Heart right ventricle (tissue), 16 donors: ENCODE measurements around the gene CHRNA1. TPM values are rescaled to one million over a fixed set of nuclear protein-coding genes. Genes with fewer than 3 reads are reported as not detected.

Experiments used
- ATAC-seq, 8 donors: fragments of 200-7000 bp; cut with Tn5 transposase; one replicate each; pipeline ENCODE4 v1.9.1; 2020; ENCODE audit warnings: mild to moderate bottlenecking in 8 of 8, moderate library complexity in 8 of 8, moderate number of reproducible peaks in 1 of 8
- DNase-seq, 2 donors: peaks; one replicate each; pipeline ENCODE4 v3.0.0-alpha.2; 2020
- H3K27ac ChIP-seq, 10 donors: fragments of 200-600 bp; sonication (generic) in 2 of 10; one replicate each; pipeline versions ENCODE4 v1.5.0 to v1.8.0; 2020 to 2022; ENCODE audit warnings: mild to moderate bottlenecking in 3 of 10
- H3K27me3 ChIP-seq, 7 donors: fragments of 200-600 bp; one replicate each; pipeline ENCODE4 v1.8.0; 2021 to 2022; ENCODE audit warnings: mild to moderate bottlenecking in 2 of 7
- H3K36me3 ChIP-seq, 9 donors: fragments of 200-600 bp; sonication (generic) in 1 of 9; one replicate each; pipeline versions ENCODE4 v1.5.0 to v1.8.0; 2020 to 2022; ENCODE audit warnings: mild to moderate bottlenecking in 2 of 9
- H3K4me1 ChIP-seq, 9 donors: fragments of 200-600 bp; sonication (generic) in 1 of 9; one replicate each; pipeline versions ENCODE4 v1.5.0 to v1.8.0; 2020 to 2022; ENCODE audit warnings: mild to moderate bottlenecking in 4 of 9
- H3K4me3 ChIP-seq, 10 donors: fragments of 200-600 bp; sonication (generic) in 2 of 10; one replicate each; pipeline versions ENCODE4 v1.5.0 to v1.8.0; 2020 to 2022; ENCODE audit warnings: mild to moderate bottlenecking in 7 of 10, moderate library complexity in 2 of 10
- H3K9me3 ChIP-seq, 11 donors: fragments of 200-600 bp in 10 of 11; sonication (generic) in 2 of 11; one replicate each; pipeline versions ENCODE4 v1.5.0 to v1.8.0; 2013 to 2022; ENCODE audit warnings: mild to moderate bottlenecking in 2 of 11, control low read depth in 1 of 11, moderate library complexity in 1 of 11
- CTCF ChIP-seq, 9 donors: fragments of 200-600 bp; sonication (generic) in 2 of 9; IDR thresholded peaks; one replicate each; pipeline versions ENCODE4 v1.5.0 to v1.8.0; 2021 to 2022; ENCODE audit warnings: antibody characterized with exemption in 9 of 9, mild to moderate bottlenecking in 5 of 9, moderate library complexity in 1 of 9
- WGBS, 2 donors: extraction: QIAGEN DNeasy Blood & Tissue Kit; methylation state at CpG; one replicate each; pipeline ENCODE4 v1.1.7; 2013; ENCODE audit warnings: inconsistent platforms in 1 of 2; 5-methylcytosine and 5-hydroxymethylcytosine counted together
- intact Hi-C, 10 donors: fragments of 100-400 bp; cut with DNase I; formaldehyde crosslinking; loops; one replicate each; pipeline versions ENCODE4 v1.11.1 to v1.14.2; 2022
- polyA plus RNA-seq, 2 donors: library from polyadenylated mRNA; stranded (reverse); fragments of 200-250 nt; gene quantifications; one replicate each; pipeline ENCODE4 v1.2.3, GENCODE V29; 2013
- total RNA-seq, 10 donors: library from RNA; stranded (reverse); fragmentation: NEBNext Ultra II Directional in 3 of 10; extraction: Animal tissue kit (Norgen Biotek cat#: 25700) in 3 of 10; gene quantifications; one replicate each; pipeline versions ENCODE4 v1.2.1 to v1.2.4, GENCODE V29; 2021 to 2023
- donor health status: Arrhythmogenic right ventricular cardiomyopathy.
- donor health status: ischemic (EF 13 %, LVEDD 7.1; RV severe dilation, severe dysfunction).
- donor health status: healthy with polysubstance abuse.
- donor health status: DM: no; HTN: yes; CAD: no.
- donor health status: DM: no; HTN: no; CAD: no.
- donor health status: ischemic (EF 25% LVEDD 6.9; RV normal size, moderate dysfunction).
- donor health status: ischemic (EF 25% LVEDD 5.7; RV mildly dilated, moderate dysfunction).
- donor health status: healthy.
- donor health status: DM: yes; HTN: yes; CAD: no.
- donor health status: Ischemic cardiomyopathy.
- donor health status: ischemic (EF 35%, LVEDD 5.7; RV mildly dilated, moderate dysfunction).
- donor health status: nonischemic (EF 11% LVEDD 7.7; RV severe dilation, severe dysfunction).
- donor health status: DM: yes; HTN: yes; CAD: no.
- donor health status: PGD.
- donor health status: ischemic (EF 29% LVEDD 5.4; RV normal size, mild dysfunction).
- donor health status: nonischemic (EF 23%, LVEDD 6.1; RV moderate dilation, normal function).

CHRNA1 gene
- total and polyA plus RNA-seq, 12 donors: 0.07 to 1.3 (median 0.50) TPM; not detected in 5

GRCh38 chr2:174776223-174776622 lies 12.0 kb upstream of the CHRNA1 start:
- no peaks in the 10 kb centered on the region for H3K9me3 ChIP-seq
- no peak overlapping the region for H3K27ac ChIP-seq
- 80 to 82% methylated on average over 6 of the region's 6 CpGs for WGBS, 2 donors
- no peak for DNase-seq
- H3K36me3 ChIP-seq: no peaks in the 10 kb centered on the region
- intact Hi-C loops: loop anchor here in 1 of 10 donors (10.0 kb wide), 1 partner anchor 109 kb away; no protein-coding TSS in a partner anchor
- H3K4me1 ChIP-seq: peaks cover 0 to 44% (median 9%) of the 10 kb centered on the region in 9 donors
- no peaks in the 10 kb centered on the region for H3K27me3 ChIP-seq
- peak in 1 of 9 donors; percentile 21 for TF ChIP-seq CTCF (IDR thresholded peaks at IDR 0.05)
- ATAC-seq: no peak
- no peak overlapping the region for H3K4me3 ChIP-seq

- no peaks in the 10 kb centered on the region for H3K9me3 ChIP-seq
- no peaks in the 10 kb centered on the region for H3K36me3 ChIP-seq
- peaks cover 0 to 44% (median 9%) of the 10 kb centered on the region in 9 donors for H3K4me1 ChIP-seq
- WGBS, 2 donors: 66 to 68% methylated on average over 5 of the region's 5 CpGs
- no peak overlapping the region for H3K27ac ChIP-seq
- no peak for DNase-seq
- H3K4me3 ChIP-seq: no peak overlapping the region
- no peaks in the 10 kb centered on the region for H3K27me3 ChIP-seq
- intact Hi-C loops: loop anchor here in 1 of 10 donors (10.0 kb wide), 1 partner anchor 109 kb away; no protein-coding TSS in a partner anchor
- TF ChIP-seq CTCF (IDR thresholded peaks at IDR 0.05): no peak
- ATAC-seq: no peak
Measured at GRCh38 chr2:174775571-174775980, 11.3 kb upstream of the CHRNA1 start.

GRCh38 chr2:174774886-174775285 lies 10.6 kb upstream of the CHRNA1 start:
- 94 to 96% methylated on average over 4 of the region's 4 CpGs for WGBS, 2 donors
- Histone ChIP-seq H3K36me3 (no peaks in the 10 kb centered on the region), H3K4me1 (peaks cover 0 to 43% (median 9%) of the 10 kb centered on the region in 9 donors), H3K27ac (no peak overlapping the region), H3K9me3 (no peaks in the 10 kb centered on the region), H3K4me3 (no peak overlapping the region), H3K27me3 (no peaks in the 10 kb centered on the region)
- no peak for TF ChIP-seq CTCF (IDR thresholded peaks at IDR 0.05)
- intact Hi-C loops: loop anchor here in 4 of 10 donors (5.0 to 10.0 kb wide), 2 partner anchors 110 to 212 kb away; no protein-coding TSS in a partner anchor
- ATAC-seq (no peak), DNase-seq (no peak)

- Histone ChIP-seq H3K4me1 (peaks cover 0 to 26% (median 9%) of the 10 kb centered on the region in 9 donors), H3K27me3 (no peaks in the 10 kb centered on the region), H3K27ac (no peak overlapping the region), H3K36me3 (no peaks in the 10 kb centered on the region), H3K9me3 (no peaks in the 10 kb centered on the region), H3K4me3 (no peak overlapping the region)
- no peak for TF ChIP-seq CTCF (IDR thresholded peaks at IDR 0.05)
- DNase-seq: no peak
- 56% methylated on average over 2 of the region's 2 CpGs for WGBS, 2 donors
- intact Hi-C loops: loop anchor here in 4 of 10 donors (5.0 to 10.0 kb wide), 2 partner anchors 112 to 214 kb away; no protein-coding TSS in a partner anchor
- no peak for ATAC-seq
Measured at GRCh38 chr2:174773215-174773614, 8.9 kb upstream of the CHRNA1 start.
